LoVo (cell line): ENCODE data around the gene CMPK1.

Source experiments
- DNase-seq: peaks from one replicate; pipeline ENCODE4 v3.0.0-alpha.2; 2016; ENCODE audit warnings: low spot score

CMPK1 gene

GRCh38 chr1:47396671-47397196 is 63.1 kb downstream of the CMPK1 start:
- no peak for DNase-seq

- DNase-seq: no peak
Observed at GRCh38 chr1:47399138-47399845, 65.7 kb downstream of the CMPK1 start.

- DNase-seq: no peak
Observed at GRCh38 chr1:47399846-47400155, 66.2 kb downstream of the CMPK1 start.

GRCh38 chr1:47401761-47402160 is 68.2 kb downstream of the CMPK1 start:
- DNase-seq: no peak

DNA sequence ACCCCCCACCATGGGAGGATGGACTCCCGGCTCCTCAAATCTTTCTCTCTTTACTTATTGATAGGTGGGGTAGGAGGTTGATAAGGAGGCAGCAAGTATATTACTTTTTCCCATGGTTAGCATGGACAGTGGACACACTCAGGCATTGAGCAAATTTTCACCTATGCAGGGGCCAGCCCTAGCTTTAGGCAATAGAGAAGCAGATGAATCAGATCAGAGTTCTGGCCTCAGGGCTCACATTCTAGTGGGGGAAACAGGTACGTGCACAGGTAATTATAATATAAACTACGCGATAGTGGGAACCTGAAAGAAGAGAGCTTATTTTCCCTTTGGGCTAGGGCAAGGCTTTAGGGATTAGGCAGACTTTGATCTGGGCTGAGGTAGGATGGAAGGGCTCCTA is 69.0 kb downstream of the CMPK1 start:
- no peak for DNase-seq

DNA sequence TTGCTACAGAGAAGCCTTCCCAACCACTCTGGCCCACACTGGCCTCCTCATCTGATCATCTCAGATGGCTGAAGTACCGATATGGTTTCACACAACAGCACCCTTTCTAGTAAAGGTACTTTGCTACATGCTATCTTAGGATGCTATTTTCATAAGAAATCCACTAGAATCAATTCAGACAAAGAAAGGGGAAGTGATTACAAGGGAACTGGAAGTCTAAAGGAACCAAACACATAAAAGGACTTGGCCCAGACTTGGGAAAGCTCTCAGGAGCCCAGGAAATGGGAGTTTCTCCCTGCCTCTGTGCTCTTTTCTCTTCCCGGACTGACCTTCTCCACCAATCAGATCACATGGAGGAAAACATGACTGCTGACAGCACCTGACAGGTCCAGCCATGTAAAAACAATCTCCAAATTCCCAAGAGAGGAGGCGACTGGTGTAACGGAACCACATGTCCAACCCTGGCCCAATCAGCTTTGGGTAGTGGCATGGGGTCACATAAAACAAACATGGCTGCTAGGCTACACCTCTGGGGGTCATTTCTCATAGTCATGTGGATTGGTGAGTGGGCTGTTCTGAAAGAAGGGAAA is 69.8 kb downstream of the CMPK1 start:
- no peak for DNase-seq

DNA sequence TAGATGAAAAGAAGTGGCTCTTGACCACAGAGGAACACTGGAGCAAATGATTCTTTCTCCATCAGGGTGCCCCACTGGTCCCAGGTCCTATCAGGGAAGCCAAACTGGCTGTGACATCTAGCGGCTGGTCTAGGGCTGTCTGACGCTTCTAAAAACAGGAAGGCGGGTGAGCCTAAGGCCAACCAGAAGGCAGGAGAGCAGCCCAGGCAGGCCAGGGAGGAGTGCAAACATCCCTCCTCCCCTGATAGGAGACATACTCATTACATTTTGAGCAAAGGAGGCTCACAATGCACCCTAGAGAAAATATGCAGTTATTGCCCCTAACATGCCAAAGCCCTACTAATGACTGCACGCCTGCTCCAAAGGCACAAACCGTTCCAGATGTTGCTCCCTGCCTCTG is 72.1 kb downstream of the CMPK1 start:
- DNase-seq: no peak

DNA sequence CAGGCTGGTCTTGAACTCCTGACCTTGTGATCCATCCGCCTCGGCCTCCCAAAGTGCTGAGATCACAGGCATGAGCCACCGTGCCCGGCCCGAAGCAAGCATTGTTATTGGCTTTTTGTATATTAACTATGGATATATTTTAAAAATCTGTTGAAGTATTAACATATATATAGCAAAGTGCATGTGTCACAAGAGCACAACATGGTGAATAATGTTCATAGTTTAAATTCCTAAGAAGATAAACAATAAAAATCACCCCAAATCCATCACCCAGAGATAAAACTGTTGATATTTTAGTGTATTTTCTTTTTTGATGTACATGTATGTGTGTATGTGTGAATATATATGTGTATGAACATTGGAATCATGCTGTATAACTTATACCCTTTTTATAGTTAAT is 73.4 kb downstream of the CMPK1 start:
- no peak for DNase-seq

- DNase-seq: no peak
Observed at GRCh38 chr1:47407481-47407880, 73.9 kb downstream of the CMPK1 start.

DNA sequence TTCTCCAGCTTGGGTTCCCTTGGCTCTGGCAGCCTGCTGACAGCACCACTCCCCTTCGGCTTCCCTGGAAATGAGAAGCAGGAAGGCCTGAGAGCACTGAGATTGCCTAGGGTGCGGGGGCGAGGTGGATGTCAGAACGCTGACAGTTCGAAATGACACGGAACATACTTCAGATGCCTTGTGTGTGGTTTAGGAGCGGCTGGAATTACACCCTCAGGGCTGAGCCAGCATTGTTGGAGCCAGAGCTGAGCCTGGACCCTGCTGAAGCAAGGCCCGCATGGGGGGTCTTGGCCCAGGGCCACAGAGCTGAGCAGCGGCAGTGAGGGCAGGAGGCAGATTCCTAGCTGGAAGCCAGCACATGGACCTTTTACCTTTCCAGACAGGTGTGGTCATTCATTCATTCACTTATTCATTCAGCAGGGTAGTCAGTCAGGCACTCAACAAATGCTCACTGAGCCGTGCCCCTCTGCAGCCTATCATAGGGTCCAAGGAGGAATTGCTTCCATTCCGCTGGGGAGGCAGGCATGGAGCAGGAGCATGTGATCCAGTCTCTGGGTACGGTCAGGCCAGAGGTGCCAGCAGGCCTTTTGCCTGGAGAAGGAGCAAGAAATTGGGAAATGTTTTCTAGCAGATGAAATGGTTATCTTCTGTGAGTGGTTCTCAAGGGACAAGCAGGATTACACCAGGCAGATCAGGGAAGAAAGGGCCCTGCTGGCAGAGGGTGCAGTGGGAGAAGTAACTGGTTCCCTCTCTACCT is 75.9 kb downstream of the CMPK1 start:
- DNase-seq: no peak

GRCh38 chr1:47410068-47410455 is 76.5 kb downstream of the CMPK1 start:
- DNase-seq: no peak

DNA sequence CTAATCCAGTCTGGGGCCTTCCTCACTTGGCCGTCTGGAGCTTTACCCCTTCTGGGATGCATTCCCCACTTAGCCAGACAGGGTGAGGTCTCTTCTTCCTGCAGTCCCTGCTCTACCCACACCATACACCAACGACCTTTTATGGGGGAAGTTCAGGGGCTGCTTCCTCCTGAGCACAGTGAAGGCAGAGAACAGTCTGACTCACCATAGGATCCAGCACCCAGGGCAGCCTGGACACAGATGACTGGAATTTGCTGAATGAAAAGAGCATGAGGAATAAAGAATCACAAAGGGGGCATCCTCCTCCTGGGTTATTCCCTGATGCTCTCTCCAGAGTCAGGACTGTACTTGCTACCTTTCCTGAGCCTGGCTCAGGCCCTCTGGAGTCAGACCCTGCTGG is 77.8 kb downstream of the CMPK1 start:
- DNase-seq: no peak

- DNase-seq: no peak
Observed at GRCh38 chr1:47412437-47412836, 78.8 kb downstream of the CMPK1 start.

DNA sequence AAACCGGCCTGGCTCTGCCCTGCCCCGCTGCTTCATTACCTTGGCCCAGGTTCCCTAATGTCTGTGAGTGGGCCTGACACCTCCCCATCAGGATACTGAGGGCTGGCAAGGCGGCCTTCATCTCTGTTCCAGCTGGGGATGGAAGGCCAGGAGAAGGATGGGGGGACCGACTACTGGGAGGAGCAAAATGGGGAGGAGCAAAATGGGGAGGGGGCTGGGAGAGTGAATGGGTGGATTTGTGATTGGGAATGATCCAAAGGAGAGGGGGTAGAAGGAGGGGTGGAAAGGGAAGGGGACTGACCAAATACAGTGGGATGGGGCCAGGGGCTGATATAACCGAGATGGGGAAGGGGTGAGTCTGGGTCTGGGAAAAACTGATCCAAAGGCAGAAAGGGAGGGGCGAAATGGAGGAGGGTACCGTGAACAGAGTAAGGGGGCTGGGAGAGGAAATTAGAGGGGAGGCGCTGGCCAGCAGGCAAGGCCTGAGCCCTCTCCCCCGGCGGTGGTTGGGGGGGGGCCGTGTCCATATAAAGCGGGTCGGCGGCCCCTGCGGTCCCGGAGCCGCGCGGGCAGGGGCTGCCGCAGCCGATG is 82.2 kb downstream of the CMPK1 start, which contains the start of gene FOXE3:
Gene FOXE3, plus strand, starts transcription at position 558 of the 591 bp plus-strand sequence. Its CDS starts 31 bp downstream, at position 589.
- no peak for DNase-seq

DNA sequence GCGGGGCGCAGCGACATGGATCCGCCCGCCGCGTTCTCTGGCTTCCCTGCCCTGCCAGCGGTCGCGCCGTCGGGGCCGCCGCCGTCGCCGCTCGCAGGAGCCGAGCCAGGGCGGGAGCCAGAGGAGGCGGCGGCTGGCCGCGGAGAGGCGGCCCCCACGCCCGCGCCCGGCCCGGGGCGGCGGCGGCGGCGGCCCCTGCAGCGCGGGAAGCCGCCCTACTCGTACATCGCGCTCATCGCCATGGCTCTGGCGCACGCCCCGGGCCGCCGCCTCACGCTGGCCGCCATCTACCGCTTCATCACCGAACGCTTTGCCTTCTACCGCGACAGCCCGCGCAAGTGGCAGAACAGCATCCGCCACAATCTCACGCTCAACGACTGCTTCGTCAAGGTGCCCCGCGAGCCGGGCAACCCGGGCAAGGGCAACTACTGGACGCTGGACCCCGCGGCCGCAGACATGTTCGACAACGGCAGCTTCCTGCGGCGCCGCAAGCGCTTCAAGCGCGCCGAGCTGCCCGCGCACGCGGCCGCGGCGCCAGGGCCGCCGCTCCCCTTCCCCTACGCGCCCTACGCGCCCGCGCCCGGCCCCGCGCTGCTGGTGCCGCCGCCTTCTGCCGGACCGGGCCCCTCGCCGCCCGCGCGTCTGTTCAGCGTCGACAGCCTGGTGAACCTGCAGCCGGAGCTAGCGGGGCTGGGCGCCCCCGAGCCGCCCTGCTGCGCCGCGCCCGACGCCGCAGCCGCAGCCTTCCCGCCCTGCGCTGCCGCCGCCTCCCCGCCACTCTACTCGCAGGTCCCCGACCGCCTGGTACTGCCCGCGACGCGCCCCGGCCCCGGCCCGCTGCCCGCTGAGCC is 83.0 kb downstream of the CMPK1 start:
- DNase-seq: no peak

GRCh38 chr1:47417170-47418044 is 83.8 kb downstream of the CMPK1 start:
- no peak for DNase-seq

- DNase-seq: no peak
Observed at GRCh38 chr1:47418122-47418521, 84.5 kb downstream of the CMPK1 start.

DNA sequence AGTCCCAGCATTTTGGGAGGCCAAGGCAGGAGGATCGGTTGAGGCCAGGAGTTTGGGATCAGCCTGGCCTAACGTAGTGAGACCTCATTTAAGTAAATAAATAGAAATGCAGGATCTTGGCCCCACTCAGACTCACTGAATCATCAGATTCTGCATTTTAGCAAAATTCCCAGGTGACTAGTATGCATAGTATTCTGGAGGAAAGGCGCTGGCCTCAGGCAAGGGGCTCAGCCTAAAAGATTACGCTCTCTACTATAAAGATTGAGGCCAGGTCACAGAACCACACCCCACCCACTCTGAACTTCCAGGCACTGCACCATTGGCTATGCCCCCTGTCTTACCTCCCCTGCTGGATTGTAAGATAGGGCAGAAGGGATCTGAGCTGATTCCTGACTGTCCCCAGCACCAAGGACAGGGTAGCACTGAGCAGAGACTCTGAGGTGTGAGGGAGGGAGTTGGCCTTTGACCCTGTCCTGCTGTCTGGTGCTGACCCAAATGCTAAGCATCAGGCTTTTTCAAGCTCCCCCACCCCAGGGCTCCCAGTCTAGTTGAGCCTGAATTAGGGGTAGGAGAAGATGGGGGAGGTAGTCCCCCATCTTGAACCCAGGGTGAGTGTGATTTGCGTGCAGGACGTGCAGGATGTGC is 85.2 kb downstream of the CMPK1 start:
- DNase-seq: no peak

GRCh38 chr1:47420547-47420946 is 87.0 kb downstream of the CMPK1 start:
- DNase-seq: no peak

GRCh38 chr1:47423872-47424271 is 90.3 kb downstream of the CMPK1 start:
- no peak for DNase-seq
